Left renal pelvis (tissue), 4 donors: ENCODE data around the gene GRK5. TPM values are rescaled to one million over a fixed set of nuclear protein-coding genes. Genes with fewer than 3 reads are reported as not detected.
"Not testable (repeated sequence)": the region's sequence is repeated elsewhere in the genome, so short reads cannot be mapped to it uniquely, and the experiment has no call there.

ENCODE experiments used
- DNase-seq, 4 donors: peaks; one replicate each; pipeline ENCODE4 v3.0.0-alpha.2; 2013; ENCODE audit warnings: low read depth in 4 of 4, low spot score in 3 of 4
- polyA plus RNA-seq, 4 donors: library from polyadenylated mRNA; unstranded; fragments of 120-200 nt; gene quantifications; one replicate each; pipeline ENCODE4 v1.2.1, GENCODE V29; 2013; ENCODE audit not compliant: insufficient read length in 4 of 4

The GRK5 gene
- polyA plus RNA-seq: 10 to 100 TPM; 14.5 to 35.1 (median 18.2) TPM

DNA sequence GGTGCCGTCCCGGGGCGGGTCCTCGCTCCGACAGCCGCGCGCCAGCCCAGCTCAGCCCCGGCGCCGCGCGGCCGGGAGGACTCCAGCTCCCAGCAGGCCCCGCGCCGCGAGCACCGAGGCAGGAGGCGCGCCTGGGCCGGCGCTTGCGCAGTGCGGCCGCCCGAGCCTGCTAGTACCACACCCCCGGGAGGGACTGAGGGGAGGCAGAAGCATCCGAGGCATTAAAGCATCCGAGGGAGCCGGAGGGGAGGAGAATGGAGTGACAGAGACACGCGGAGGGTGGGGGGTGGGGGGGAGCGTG lies at the start of gene GRK5:
Gene GRK5 (plus strand): TSS at position 206 of the 301 bp plus-strand sequence. CDS start 347 bp downstream, outside the sequence.
- DNase-seq: peak; percentile 89 to 93 (median 92)

DNA sequence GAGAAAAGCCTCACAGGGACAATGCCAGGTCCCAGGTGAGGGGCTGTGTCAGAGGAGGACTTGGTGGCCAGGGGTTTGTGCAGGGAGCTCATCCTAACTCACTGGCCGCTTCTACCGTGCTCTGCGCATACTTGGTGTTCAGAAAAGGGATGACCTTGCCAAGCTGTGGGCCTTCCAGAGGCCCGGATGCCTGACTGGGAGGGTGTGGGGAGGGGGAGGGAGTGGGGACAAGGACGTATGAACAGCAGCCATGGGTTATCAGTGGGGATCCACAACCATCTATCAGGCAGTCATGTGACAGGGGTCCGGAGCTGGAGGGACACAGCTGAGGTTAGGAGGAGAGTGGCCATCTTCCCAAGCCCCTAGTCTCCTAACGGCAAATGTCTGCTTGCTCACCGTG lies 48.0 kb upstream of the GRK5 start:
- DNase-seq: no peak

- DNase-seq: no peak
These were observed 45.5 kb upstream of the GRK5 start for GRCh38 chr10:119161680-119162451.

DNA sequence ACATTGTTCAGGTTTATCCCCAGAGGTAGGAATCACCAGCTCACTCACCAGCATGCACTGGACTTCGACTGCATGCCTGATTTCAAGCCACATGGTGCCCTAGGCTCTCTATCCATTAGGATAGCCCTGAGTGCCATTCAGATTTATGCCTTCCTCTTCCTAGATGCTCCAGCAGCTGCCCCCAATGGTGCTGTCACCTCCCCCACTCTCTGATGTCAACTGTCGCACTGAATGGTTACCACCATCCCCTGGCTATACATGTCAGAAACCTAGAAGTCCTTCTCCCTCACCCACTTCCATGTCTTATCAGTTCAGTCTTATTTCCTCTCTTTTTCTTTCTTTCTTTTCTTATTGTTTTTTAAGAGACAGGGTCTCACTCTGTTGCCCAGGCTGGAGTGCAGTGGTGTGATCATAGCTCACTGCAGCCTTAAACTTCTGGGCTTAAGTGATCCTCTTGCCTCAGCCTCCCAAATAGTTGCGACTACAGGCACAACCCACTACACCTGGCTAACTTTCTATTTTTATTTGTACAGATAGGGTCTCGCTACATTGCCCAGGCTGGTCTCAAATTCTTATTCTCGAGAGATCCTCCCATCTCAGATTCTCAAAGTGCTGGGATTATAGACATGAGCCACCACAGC lies 44.8 kb upstream of the GRK5 start:
- DNase-seq: no peak

DNA sequence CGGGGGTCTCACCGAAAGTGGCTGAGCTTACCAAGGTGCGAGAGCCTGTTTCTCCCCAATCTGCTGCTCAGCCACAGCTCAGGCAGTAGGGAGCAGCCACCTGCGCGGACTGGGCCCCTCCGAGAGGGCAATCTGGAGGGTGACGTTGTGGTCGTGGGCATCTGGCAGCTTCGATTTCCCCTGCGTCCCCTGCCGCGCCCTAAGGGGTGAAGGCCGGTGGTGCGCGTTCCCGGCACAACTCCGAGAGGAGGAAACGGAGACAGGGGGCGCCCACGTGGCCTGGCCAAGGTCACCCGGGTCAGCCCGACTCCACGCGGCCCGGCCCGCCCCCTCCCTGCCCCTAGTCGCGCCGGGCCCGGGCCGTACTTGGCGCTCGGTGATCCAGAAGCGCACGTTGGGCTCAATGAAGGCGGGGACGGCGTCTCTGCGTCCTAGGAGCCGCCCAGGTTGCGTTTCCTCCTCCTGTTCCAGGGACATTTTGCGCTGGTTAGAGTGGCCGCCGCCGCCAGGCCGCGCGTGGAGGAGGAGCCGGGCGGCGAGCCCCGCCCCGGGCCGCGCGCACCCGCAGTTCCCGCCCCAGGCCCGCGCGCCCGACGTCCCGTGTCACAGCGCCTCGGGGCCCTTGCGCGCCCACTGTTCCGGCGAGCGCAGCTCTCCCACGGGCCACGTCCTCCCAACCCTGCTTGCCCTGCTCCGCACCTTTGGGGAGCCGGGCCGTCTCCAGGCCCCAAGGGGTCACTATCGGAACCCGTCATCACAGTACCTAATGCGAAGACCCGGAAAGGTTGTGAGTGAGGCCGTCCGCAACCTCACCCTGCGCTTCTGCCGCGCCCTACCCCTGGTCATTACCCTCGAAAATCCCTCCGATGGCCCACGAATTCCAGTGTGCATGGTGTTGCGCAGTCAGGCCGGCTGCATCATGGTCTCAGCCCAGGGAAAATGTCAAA lies 41.9 kb upstream of the GRK5 start, which contains the start of gene SFXN4:
Gene SFXN4 (minus strand): TSS at position 544 of the 947 bp plus-strand sequence. CDS start 67 bp downstream, at position 477.
- peak in 3 of 4 donors; percentile 19 to 52 (median 51) for DNase-seq

DNA sequence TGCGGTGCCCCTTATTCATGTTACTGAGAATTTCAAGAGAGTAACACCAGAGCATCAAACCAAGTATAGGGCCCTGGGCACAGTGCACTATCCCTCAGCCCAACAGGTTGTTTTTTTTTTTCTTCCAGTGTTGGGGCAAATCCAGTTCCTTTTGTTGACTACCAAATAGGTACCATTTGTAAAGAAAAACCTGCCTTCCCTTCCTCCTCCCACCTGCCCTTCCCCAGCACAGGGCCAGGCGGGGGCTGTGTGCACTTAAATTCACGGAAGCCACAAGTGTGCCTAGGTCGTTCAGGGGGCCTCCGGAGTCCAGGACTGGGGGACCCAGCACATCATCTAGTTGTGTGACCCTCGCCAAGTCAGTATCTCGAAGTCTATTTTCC lies 41.3 kb upstream of the GRK5 start:
- no peak for DNase-seq

GRCh38 chr10:119166564-119166963 lies 40.8 kb upstream of the GRK5 start:
- no peak for DNase-seq

GRCh38 chr10:119167041-119167440 lies 40.3 kb upstream of the GRK5 start:
- DNase-seq: no peak

DNA sequence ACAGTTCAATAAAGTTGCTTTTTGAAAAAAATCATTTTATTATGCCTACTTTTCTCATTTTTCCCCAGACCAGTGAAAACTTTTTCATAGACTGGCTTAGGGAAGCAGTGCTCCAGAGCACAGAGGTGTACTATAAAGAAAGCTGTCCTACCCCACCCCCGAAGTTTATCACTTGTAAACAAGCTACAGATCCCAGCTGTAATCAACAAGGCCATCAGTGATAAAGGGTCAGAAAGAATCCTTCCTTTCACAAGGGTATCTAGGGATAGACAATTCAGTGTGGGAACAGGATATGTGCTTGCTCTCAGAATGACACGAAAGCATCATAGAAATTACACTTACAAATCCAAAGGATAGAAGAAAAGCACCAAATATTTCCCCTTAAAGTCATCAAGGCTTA lies 33.3 kb upstream of the GRK5 start:
- DNase-seq: no peak

DNA sequence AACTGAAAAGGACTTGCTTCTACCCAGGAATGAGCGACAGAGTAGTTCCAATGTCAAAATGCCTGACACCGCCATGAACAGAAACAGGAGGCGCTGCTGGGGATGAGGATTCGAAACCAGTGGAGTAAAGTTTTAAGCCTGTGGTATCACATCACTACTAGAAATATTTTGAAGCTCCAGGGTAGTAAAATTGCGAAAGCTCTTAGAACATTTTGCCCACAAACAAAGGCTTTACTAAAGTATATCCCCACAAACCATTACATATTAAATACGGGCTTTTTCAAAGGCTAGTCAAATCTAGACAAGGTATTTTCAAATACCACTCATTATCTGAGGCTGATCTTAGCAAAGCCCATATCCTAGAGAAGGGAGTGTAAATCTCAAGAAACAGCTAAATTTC lies 31.2 kb upstream of the GRK5 start:
- no peak for DNase-seq

DNA sequence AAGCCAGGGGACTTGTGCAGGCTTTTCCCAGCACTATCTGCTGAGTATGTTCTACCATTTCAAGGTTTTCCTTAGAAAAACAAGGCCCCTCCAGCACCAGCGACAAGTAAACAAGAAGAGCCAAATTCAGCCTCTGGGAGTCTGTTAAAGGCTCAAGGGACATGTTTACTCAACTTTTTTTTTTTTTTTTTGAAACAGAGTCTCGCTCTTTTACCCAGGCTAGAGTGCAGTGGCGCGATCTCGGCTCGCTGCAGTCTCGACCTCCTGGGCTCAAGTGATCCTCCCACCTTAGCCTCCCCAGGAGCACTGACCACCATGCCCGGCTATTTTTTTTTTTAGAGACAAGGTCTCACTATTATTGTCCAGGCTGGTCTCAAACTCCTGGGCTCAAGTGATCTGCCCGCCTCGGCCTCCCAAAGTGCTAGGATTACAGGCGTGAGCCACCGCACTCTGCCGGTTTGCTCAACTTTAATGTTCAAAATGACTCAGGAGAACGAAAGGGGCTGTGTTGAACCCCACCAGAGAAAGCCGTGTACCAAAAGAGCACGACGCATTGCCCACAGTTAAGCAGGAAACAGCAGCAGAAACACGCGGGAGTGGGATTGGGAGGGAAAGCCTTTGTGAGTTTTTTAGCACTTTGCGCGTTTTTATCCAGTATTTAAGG lies 29.5 kb upstream of the GRK5 start:
- DNase-seq: peak in 1 of 4 donors; percentile 14

DNA sequence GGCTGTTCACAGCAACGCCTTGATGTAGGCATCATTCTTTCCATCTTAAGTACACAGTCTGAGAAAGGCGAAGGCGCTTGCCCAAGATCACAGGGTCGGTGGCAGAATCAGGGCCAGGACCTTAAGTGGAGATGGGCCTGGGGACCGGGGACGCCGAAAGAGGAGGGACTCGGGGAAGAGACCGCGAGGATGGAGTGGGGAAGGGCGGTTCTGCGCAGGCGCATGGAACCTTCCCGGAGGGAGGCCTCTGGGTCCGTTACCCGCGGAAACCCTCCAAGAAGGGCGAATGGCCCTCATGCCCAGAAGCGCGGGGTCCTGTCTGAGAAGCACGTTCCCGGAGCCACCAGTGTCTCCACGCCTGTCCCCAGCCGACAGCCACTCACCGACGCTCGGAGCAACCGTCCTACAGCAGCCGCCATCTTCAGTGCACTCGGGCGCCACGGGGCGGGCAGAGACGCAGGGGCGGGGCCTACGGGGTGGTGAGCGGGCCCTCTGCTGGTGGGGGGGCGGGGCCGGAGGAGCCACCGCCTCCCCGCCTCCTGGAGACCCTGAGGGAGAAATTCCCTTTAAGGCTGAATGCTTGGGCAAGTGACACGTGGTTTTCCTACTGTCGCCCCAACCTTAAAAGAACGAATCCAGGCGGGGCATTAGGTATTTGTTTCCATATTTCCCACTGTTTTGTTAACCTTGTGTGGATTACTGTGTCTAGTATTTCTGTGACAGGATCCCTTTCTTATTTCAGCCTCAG lies 28.8 kb upstream of the GRK5 start, which contains the start of gene PRDX3:
Gene PRDX3 (minus strand): TSS at position 441 of the 748 bp plus-strand sequence. CDS start 22 bp downstream, at position 419.
- DNase-seq: peak; percentile 79 to 86 (median 80)

- not testable (repeated sequence) for DNase-seq
These were observed 26.4 kb upstream of the GRK5 start for GRCh38 chr10:119180850-119181400.

DNA sequence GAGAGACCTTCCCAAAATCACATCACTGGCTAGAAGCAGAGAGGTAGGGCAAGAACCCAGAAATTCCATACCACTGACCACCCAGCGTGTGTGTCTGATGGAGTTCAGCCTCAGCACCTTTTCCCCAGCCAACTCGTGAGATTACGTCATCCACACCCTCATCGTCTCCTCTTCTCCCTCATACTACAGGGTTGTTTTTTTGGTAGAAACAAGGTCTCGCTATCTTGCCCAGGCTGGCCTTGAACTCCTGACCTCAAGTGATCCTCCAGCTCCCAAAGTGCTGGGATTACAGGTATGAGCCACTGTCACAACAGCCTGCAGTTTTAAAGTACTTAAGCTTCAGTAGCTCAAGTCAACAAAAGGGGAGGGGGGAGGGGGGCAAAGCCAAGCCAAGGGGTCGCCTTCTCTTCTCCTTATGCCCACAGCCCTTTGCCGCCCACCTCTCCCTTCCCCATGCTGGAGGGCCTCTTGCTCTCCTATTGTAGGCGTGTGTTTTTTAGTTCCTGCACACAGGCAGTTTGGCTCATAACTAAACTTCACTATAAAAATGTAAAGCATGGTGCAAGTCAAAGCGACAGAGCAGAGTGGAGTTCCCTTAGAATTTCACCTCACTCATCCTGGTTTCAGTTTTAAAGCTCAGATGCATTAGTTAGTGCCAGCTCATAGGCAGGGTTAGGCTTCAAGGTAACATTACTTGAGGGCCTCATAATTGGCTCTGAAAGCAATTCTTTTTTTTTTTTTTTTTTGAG lies 23.5 kb upstream of the GRK5 start:
- no peak for DNase-seq

DNA sequence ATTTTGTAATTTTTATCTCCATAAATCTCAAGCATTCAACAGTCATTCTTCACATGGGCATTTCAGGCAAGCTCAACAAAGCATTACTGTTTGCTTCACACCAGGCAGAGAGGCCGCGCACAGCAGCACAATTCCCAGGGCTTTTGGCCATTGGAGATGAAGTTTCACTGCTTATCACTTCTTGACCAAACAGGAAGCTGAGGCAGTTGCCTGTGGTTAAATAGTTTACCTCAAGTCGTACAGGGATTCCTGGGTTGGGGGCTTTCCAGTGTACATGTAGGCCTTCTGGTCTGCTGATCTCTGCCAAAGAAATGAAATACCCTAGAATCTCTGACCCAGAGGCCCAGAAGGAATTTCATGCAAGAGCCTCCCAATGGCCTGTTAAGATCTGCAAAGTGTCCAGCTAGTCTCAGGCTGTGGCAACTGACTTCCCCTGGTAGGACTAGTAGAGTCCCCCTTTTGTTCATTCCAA lies 17.5 kb upstream of the GRK5 start:
- DNase-seq: no peak

- DNase-seq: no peak
These were observed 17.0 kb upstream of the GRK5 start for GRCh38 chr10:119190353-119190752.

- DNase-seq: no peak
These were observed 16.2 kb upstream of the GRK5 start for GRCh38 chr10:119190954-119191785.

GRCh38 chr10:119191881-119192280 lies 15.5 kb upstream of the GRK5 start:
- no peak for DNase-seq
